GM06990 (cell line): ENCODE data around the gene DNASE2B.

ENCODE experiments used
- DNase-seq: peaks from one replicate; pipeline ENCODE4 v3.0.0-alpha.2; 2011; ENCODE audit not compliant: insufficient read length; ENCODE audit errors: extremely low read depth
- H3K27me3 ChIP-seq: replicated peaks from 2 replicates; pipeline ENCODE4 v1.6.0; 2011; ENCODE audit warnings: low read length; ENCODE audit not compliant: control insufficient read depth, insufficient read depth
- H3K36me3 ChIP-seq: 2 replicates; pipeline ENCODE4 v1.5.1; 2011; ENCODE audit warnings: low read length; ENCODE audit not compliant: control insufficient read depth, insufficient read depth
- H3K4me3 ChIP-seq: replicated peaks from 2 replicates; pipeline ENCODE4 v1.5.1; 2011; ENCODE audit warnings: low read depth, mild to moderate bottlenecking, control low read depth, low read length
- TF ChIP-seq, protein P1 (sequence below): IDR thresholded peaks from 2 replicates; pipeline ENCODE4 v1.5.1; 2011; ENCODE audit warnings: low read length, control low read depth, mild to moderate bottlenecking, inconsistent platforms; ENCODE audit not compliant: insufficient read depth, poor library complexity, severe bottlenecking

The DNASE2B gene

DNA sequence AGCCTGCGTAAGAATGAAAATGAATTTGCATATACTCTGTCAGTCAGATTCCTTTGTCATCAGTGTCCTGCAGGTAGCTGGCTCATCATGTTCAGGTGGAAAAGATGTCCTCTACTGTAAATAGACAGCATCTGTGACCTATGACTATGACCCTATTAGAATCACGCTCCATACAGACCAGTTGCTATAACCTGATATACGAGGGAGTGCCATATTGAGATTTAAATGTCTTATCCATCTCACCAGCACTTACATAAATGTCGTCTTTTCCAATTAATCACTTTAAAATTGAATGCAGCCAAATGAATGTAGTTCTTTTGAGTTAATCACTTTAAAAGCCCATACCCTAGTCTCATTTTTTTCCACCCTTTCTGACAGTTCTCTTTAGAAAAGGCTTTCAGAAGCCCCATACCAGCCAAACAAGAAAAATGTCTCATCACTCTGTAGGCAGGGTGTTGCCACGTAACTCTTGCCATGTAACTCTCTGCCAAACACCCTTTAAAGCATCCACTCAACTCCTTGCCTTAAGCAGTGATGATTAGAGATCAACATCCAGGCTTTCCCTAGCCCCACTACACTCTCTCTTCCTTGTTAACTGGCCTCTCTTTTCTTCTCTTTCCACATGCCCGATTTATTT is 26.3 kb downstream of the DNASE2B start:
- H3K36me3 ChIP-seq: no peaks in the 10 kb centered on the region
- TF ChIP-seq, protein P1, sequence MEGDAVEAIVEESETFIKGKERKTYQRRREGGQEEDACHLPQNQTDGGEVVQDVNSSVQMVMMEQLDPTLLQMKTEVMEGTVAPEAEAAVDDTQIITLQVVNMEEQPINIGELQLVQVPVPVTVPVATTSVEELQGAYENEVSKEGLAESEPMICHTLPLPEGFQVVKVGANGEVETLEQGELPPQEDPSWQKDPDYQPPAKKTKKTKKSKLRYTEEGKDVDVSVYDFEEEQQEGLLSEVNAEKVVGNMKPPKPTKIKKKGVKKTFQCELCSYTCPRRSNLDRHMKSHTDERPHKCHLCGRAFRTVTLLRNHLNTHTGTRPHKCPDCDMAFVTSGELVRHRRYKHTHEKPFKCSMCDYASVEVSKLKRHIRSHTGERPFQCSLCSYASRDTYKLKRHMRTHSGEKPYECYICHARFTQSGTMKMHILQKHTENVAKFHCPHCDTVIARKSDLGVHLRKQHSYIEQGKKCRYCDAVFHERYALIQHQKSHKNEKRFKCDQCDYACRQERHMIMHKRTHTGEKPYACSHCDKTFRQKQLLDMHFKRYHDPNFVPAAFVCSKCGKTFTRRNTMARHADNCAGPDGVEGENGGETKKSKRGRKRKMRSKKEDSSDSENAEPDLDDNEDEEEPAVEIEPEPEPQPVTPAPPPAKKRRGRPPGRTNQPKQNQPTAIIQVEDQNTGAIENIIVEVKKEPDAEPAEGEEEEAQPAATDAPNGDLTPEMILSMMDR: no peak
- DNase-seq: no peak

DNA sequence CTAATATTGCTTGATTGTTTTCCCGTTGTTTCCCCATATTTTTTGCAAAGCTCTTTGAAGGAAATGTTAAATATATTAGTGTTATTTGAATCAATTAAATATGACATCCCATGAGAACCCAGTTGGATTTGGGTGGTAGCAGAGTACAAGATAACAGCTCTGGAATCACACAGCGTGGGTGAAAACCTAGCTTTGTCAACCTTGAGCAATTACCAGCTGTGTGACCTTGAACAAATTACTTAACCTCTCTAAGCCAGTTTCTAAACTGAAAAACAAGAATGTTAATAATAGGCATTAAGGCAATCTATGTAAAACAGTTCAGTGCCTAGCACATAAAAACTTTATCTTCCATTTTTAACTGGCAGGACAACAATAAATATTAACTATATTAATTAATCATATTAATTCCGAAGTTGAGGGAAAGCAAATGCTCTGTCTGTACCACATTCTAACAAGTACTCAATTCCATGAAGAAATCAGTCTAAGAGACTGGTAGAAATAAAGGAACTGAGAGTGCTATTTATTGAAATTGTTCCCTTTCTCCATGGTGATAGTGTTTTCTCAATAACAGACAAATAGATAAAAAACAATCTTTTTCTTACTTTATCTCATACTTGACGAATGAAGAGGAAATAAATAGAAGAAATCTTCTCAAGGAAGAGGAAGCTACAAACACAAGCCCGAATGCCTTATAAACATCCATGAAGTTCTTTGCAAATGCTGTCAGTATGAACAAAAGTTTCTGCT is 27.0 kb downstream of the DNASE2B start:
- DNase-seq: no peak
- TF ChIP-seq, protein P1: no peak
- H3K27me3 ChIP-seq: no peaks in the 10 kb centered on the region; the same call in 1 of the 2 replicates
- H3K4me3 ChIP-seq: no peak overlapping the region
- no peaks in the 10 kb centered on the region for H3K36me3 ChIP-seq

More for the DNA sequence above, 26.3 kb downstream of the DNASE2B start:
- Histone ChIP-seq H3K4me3 (no peak overlapping the region), H3K27me3 (no peaks in the 10 kb centered on the region; the same call in 1 of the 2 replicates)

DNA sequence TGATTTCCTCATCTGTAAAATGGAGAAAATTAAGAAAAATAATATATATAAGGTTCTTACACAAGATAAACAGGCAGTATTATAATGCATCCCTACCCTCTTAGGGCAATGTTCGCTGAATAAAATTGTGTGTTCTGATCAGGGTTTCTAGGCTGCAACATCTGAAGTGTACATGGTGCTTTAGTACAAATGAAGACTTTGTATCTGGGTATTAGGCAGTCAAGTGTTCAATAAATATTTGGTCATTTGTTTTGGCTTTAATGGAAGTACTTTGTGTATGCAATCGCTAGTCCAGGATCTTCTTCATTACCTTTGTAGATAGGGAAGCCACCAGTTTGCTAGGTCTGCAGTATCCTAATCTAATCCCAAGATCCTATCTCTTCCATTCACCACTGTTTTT is 28.1 kb downstream of the DNASE2B start:
- Histone ChIP-seq H3K27me3 (no peaks in the 10 kb centered on the region; the same call in 1 of the 2 replicates), H3K36me3 (no peaks in the 10 kb centered on the region), H3K4me3 (no peak overlapping the region)
- TF ChIP-seq, protein P1: no peak
- DNase-seq: no peak

DNA sequence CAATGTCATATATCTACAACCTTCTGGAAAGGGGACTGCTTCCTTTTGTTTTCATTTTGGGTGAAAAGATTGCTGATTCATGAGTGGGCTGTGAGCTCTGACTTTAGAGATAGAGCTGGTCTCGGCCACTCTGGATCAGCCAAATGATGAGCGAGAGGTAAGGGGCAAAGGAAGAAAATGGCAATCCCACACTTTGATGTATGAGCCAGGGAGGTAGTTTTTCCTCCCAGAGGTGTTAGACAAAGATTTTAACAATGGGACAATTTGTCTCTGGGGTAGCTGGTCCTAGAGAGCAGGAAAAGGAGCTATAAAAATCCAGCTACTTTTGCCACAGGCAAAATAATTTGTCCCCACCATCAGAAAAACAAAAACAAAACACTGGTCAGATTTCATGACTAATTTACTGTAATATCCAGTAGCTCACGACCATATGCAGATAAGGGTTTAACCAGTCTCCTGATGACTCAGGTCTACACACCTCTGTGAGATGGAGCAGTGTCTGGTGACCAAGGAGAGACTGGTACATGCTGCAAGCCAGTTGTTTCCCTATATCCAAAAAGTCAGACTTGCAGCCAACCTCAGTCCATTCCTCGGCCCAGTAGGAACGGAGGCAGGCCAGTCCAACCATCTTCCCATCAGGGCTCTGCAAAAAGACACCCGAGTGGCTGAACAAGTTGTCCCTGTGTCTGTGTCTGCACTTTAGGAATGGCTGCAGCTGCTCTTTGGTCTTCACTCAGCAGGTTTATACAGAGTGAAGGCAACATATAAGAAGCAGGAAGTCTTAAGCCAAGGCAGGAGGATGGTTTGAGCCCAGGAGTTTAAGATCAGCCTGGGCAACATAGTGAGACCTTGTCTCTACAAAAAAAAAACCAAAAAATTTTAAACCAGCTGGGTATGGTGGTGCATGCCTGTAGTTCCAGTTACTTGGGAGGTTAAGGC is 29.2 kb downstream of the DNASE2B start:
- no peak for DNase-seq
- H3K27me3 ChIP-seq: no peaks in the 10 kb centered on the region
- TF ChIP-seq, protein P1: no peak
- H3K4me3 ChIP-seq: no peak overlapping the region
- no peaks in the 10 kb centered on the region for H3K36me3 ChIP-seq

DNA sequence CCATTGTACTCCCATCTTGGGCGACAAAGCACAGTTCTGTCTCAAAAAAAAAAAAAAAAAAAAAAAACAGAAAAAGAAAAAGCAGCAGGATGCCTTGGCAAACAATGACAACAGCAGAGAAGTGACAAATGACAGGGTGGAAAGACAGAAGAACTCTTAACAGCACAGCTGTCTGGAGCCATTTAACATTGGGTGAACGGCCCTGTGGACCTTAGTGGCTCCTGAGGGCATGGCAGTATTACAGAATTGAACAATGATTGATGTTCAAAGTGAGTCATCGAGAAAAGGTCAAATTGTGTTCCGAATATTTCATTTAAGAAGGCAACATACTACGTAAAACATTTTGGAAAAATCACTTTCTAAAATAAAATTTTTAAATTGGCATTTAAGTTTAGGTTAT is 30.0 kb downstream of the DNASE2B start:
- DNase-seq: no peak
- Histone ChIP-seq H3K4me3 (no peak overlapping the region), H3K27me3 (no peaks in the 10 kb centered on the region), H3K36me3 (no peaks in the 10 kb centered on the region)
- TF ChIP-seq, protein P1: no peak
